GM21717 (cell line): ENCODE results near the gene CACNA2D3.

ENCODE experiments used
- ATAC-seq: cut with Tn5 transposase; IDR thresholded peaks from one replicate; pipeline ENCODE4 v1.9.1; 2021; ENCODE audit warnings: mild to moderate bottlenecking, moderate library complexity; ENCODE audit not compliant: unreplicated experiment

Gene CACNA2D3

DNA sequence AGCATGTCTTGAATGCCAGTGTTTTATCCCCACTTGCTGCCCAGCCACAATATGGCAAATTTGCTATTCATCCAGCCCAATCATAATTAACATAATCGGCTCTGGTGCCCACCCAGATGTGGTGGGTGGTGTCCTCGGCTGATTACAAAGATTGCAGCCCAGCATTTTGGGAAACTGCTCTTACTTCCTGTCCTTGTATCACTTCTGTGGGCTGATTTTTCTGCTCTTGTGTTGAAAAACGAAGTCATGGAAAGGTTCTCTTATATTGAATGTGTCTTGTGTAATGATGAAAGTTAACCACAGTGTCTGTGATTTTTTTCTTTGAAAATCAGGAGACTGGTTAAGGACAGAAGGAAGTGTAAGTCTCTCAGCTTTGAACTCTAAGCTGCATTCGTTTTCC, 141.7 kb downstream of the CACNA2D3 start:
- no peak for ATAC-seq

GRCh38 chr3:54270816-54271526, 148.6 kb downstream of the CACNA2D3 start:
- ATAC-seq: no peak

DNA sequence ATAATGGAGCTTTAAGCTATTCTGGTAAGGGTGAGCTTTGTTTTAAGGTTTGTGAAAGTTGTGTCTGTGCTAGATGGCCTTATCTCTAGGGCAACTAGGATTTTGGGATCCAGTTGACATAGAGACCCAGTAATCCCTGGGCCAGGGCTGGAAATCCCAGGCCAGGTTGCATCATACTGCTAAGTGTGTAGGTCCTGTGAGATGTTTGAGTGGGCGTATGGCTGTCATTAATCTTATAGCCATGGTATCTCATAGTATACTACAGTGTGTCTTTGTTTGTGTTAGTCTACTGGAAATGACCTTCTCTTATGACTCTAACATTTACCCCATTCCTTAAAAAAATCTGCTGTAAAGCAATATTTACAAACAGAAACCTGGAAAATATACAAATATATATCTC, 151.4 kb downstream of the CACNA2D3 start:
- ATAC-seq: no peak

DNA sequence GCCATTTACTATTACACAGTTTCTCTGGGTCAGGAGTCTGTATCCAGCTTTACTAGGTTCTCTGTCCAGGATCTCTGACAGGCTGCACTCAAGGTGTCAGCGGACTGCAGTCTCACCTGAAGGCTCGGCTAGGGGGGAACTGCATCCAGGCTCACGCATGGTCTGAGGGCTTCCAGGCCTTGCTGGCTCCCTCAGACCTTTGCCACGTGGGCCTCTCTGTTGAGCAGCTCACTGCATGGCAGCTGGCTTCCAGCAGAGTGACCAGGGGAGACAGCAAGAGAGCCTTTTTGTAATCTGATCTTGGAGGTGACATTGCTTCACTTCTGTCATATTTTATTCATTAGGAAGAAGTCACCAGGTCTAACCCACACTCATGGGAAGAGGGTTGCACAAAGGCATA, 152.3 kb downstream of the CACNA2D3 start:
- ATAC-seq: no peak

DNA sequence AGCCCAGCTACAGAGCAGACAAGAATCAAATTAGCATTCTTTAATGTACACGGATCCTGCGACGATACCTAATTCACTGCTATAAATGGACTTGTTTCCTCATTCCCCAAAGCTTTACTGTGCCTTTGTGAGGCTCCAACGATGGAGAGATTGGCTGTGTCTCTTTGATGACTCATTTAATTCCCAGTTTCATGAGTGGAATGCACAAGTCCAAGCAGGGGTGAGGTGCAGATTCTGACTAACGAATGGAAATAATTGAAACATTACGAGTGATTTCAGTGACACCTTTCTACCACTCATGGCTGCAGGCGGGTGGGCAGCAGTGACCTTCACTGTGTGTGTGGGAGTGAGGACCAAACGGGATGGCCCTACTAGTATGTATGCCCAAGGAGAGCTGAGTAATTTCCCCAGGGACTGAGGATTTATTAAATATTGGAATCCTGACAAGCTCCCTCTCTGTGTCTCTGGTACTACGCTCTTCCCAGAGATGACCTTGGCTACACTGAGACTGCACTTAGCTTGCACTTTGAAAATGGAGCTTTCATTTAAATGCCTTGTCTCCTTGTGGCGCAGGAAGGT, 156.7 kb downstream of the CACNA2D3 start:
- ATAC-seq: no peak

GRCh38 chr3:54283470-54283869, 161.1 kb downstream of the CACNA2D3 start:
- ATAC-seq: no peak

DNA sequence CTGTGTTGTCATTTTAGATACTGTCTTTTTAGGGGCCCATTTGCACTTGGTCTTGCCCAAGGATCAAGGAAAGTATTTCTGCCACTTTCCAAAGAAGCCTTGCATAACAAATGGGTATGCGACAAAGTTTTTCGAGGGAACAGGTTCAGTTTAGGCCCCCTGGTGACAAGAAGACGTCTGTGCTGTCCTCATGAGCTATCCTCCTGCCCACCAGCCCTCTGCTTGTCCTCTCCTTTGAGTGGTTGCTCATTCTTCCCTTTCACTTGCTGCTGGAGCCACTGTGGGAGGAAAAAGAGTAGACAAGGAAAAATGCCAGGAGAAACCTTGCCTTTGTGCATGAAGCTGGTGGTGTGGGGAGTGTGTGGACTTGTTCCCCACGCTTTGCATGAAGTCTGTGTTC, 171.9 kb downstream of the CACNA2D3 start:
- ATAC-seq: no peak

DNA sequence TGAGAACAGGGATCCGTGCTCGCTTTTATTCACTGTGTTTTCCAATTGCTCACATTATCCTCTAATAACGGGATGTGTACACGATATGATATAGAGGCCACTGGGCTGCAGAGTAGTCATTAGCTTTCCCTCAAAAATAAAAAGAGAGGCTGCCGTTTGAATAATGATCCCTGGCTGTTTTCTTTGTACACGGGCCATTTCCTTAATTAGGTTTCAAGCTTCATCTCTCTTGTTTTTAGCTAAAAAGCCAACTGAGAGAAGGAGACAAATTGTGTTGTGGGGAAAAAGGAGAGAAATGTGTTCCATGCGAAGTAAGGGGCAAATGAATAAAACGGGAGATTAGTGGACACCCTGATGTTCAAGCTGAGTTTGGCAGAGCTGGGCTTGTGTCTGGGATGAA, 174.2 kb downstream of the CACNA2D3 start:
- ATAC-seq: no peak

GRCh38 chr3:54299169-54299935, 177.0 kb downstream of the CACNA2D3 start:
- no peak for ATAC-seq

DNA sequence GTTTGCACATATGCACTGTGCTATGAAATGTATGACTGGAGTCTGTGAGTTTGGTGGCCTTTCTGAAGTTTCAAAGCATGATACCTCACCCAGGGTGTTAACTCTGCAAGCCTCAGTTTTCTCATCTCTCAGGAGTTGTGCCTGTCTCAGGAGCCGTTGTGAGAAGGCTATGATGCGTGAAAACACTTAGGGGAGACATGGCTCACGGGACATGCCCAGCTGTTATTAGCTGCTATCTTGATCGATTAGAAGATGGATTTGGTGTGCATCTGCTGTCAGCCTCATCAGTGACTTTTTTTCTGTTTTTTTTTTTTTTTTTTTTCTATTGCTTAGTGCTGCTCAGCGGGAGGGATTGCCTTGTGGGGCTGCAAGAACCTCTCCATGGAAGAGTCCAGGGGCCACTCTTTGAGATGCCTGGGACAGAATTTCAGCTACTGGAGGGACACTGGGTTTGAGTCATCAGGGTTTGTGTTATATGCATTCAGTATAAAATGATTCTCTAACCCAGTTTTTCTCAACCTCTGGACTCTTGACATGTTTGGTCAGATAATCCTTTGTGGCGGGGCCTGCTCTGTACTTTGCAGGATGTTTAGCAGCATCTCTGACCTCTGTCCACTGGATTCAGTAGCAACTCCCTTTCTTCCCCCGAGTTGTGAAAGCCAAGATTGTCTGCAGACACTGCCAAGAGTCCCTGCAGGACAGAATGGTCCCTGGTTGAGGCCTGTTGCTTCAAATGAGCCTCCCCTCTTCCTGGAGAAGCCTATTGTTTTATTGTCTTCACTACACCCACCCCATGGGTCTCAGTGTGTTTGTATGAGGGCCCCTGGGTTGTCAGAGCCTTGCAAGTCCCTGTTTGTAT, 181.4 kb downstream of the CACNA2D3 start:
- ATAC-seq: no peak

DNA sequence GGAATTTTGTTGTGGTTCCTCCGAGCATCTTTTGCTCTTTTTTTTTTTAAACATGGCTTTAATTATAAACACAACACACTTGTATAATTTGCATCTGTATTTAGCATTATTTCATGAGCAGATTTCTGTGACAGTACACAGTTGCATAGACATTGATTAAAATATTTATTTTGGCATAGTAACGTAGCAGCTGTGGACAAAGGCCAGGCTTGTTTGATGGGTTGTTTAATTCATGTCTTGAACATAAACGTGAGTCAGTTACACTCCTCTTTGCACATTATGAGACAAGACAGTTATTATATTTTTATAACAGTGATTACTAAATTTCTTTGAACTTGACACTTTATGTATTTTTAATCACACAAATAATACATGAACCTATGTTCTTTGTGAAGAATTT, 182.5 kb downstream of the CACNA2D3 start:
- ATAC-seq: no peak

DNA sequence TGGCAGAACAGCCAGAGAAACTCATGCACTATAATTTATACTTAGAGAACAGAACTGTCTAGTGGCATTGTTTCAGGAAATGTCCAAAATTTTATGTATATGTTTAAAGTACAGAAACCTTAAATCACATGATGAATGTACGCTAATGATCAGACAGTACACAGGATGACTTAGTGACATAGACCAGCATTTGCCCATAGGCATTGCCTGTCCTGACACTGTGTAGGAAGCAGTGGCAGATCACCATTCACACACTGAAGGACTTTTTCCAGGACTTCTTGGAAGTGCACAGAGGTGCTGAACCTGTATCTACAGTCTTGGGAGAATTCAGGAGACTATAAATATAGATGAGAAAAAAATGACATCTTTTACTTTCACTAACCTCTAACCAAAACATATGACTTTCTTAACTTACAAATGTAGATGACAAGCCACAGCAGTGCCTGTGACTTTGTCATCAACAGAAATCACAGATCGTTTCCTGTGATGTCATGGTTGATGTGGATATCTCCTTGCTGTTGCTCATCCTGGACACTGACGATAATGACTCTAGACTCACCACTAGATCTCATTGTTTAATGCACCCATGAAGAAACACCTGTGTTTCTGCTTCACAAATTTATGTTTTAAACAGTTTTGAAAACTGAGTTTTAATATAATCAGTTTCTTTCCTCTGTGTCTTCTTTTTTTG, 183.2 kb downstream of the CACNA2D3 start:
- ATAC-seq: no peak

- no peak for ATAC-seq
These were observed 185.3 kb downstream of the CACNA2D3 start for GRCh38 chr3:54307566-54308180.

DNA sequence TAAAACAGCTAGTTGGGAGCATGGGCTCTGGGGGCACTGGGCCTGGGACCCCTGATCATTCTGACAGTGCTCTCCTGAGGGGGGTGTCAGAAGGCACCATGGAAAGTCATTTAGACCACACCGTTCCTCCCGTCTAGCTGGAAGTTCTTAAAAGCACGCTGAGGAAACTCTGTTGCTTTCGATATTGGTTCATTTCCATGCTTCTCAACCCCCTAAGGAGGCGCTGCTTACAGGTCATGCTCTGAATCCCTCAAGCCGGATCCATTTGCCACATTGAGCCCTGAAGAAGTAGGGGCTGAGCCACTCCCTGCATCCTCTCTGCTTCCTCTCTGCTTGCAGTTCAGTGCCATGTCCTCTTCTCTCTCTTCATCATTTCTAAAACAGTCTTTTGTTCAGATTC, 187.2 kb downstream of the CACNA2D3 start:
- ATAC-seq: no peak

GRCh38 chr3:54311211-54311747, 188.9 kb downstream of the CACNA2D3 start:
- ATAC-seq: no peak

GRCh38 chr3:54312156-54312899, 190.0 kb downstream of the CACNA2D3 start:
- no peak for ATAC-seq

DNA sequence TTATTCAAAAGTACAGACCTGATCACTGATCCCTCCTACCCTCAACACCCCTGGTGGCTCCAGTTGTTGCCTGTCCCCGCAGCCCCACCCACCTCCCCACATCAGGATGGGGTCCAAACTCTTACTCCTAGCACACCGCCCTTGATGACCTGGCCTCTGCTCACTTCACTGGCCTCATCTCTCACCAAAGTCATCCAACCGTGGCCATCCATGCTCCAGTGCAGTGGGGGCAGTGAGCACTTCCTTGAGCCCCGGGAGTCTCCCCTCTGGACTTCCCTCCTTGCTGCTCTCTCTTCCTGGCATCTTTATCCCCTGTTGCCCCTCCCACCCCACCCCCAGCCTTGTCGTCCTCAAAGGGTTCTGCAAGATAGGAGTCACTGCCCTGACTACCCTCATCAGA, 191.1 kb downstream of the CACNA2D3 start:
- no peak for ATAC-seq

GRCh38 chr3:54321520-54321919, 199.2 kb downstream of the CACNA2D3 start:
- ATAC-seq: no peak

GRCh38 chr3:54322354-54322753, 200.0 kb downstream of the CACNA2D3 start:
- no peak for ATAC-seq
